K562 (cell line): ENCODE data around the gene TMED4. TPM values are rescaled to one million over a fixed set of nuclear protein-coding genes. Genes with fewer than 3 reads are reported as not detected.

Experiments used
- ARHGAP35 ChIP-seq: fragments of 450-650 bp; IDR thresholded peaks from 2 replicates; pipeline ENCODE4 v1.6.1; 2018; ENCODE audit not compliant: partially characterized antibody
- ARNT ChIP-seq, 2 experiments: fragments of 450-650 bp; IDR thresholded peaks; 2 replicates each; pipeline ENCODE4 v1.6.1; 2016; ENCODE audit warnings: mild to moderate bottlenecking in 1 of 2
- HMG20A ChIP-seq: fragments of 450-650 bp; formaldehyde crosslinking; conservative IDR thresholded peaks from 2 replicates; pipeline ENCODE4 v1.4.0; 2020; ENCODE audit warnings: mild to moderate bottlenecking, mixed read lengths
- IRF2 ChIP-seq: sonication (generic); formaldehyde crosslinking; IDR thresholded peaks from 2 replicates; pipeline ENCODE4 v1.8.1; 2022; ENCODE audit warnings: mild to moderate bottlenecking, missing genetic modification reagents
- MYNN ChIP-seq, 2 experiments: sonication (generic); formaldehyde crosslinking in 1 of 2; IDR thresholded peaks; 2 replicates each; pipeline versions ENCODE4 v1.5.0 to v1.6.1; 2016 to 2020; ENCODE audit warnings: antibody characterized with exemption in 1 of 2, missing genetic modification reagents in 1 of 2
- OTX1 ChIP-seq: fragments of 450-650 bp; formaldehyde crosslinking; IDR thresholded peaks from 2 replicates; pipeline ENCODE4 v1.4.0; 2022; ENCODE audit warnings: mild to moderate bottlenecking
- POLR2B ChIP-seq: fragments of 450-650 bp; IDR thresholded peaks from 2 replicates; pipeline ENCODE4 v1.6.1; 2018; ENCODE audit warnings: low read depth; ENCODE audit not compliant: partially characterized antibody
- TEAD2 ChIP-seq: fragments of 450-650 bp; IDR thresholded peaks from 2 replicates; pipeline ENCODE4 v1.6.1; 2016; ENCODE audit warnings: missing genetic modification characterization, control low read depth, missing compliant biosample characterization
- ZFX ChIP-seq: sonication (generic); formaldehyde crosslinking; IDR thresholded peaks from 2 replicates; pipeline ENCODE4 v1.8.0; 2022; ENCODE audit warnings: mild to moderate bottlenecking, missing genetic modification reagents, moderate library complexity
- ZNF184 ChIP-seq: sonication (generic); formaldehyde crosslinking; IDR thresholded peaks from 2 replicates; pipeline ENCODE4 v1.5.0; 2020; ENCODE audit warnings: missing genetic modification reagents
- ZNF274 ChIP-seq: IDR thresholded peaks from 2 replicates; pipeline ENCODE4 v1.6.1; 2011; ENCODE audit warnings: low read depth, mild to moderate bottlenecking, low read length, moderate library complexity, borderline replicate concordance
- ZNF589 ChIP-seq: fragments of 200-800 bp; sonication (Bioruptor generic); IDR thresholded peaks from 2 replicates; pipeline ENCODE4 v1.6.1; 2016; ENCODE audit warnings: low read depth, missing genetic modification characterization, missing compliant biosample characterization
- ZNF707 ChIP-seq: fragments of 250-450 bp; sonication (Bioruptor Pico); conservative IDR thresholded peaks from 2 replicates; pipeline ENCODE4 v1.8.0; 2022; ENCODE audit warnings: inconsistent platforms, mild to moderate bottlenecking, moderate library complexity
- ZNF77 ChIP-seq: fragments of 250-450 bp; sonication (Bioruptor Pico); IDR thresholded peaks from 2 replicates; pipeline ENCODE4 v1.5.0; 2020
- polyA plus RNA-seq, 8 experiments: library from polyadenylated mRNA; depleted of rRNA in 4 of 8; stranded (reverse) in 5 of 8; unstranded in 3 of 8; fragments of >200 nt; fragmentation: Nextera tagmentation in 2 of 8; fragmentation: Illumina TruSeq in 1 of 8; extraction: Ambion mirVana in 2 of 8; extraction: Trizol in 1 of 8; gene quantifications; 2 replicates each; pipeline versions ENCODE4 v1.2.1 to v1.2.3, GENCODE V29; 2011 to 2014; ENCODE audit warnings: inconsistent platforms in 1 of 8, missing spikeins in 1 of 8
- total RNA-seq, 7 experiments: library from RNA; depleted of rRNA in 6 of 7; stranded (reverse); fragments of >200 nt in 6 of 7; fragmentation: Illumina TruSeq in 2 of 7; extraction: Trizol in 2 of 7; gene quantifications; 2 replicates each; pipeline versions ENCODE4 v1.2.1 to v1.2.3, GENCODE V29; 2011 to 2021; ENCODE audit warnings: low replicate concordance in 1 of 7
- TF ChIP-seq, protein P1 (sequence below): sonication (generic); formaldehyde crosslinking; IDR thresholded peaks from 2 replicates; pipeline ENCODE4 v1.4.0; 2020; ENCODE audit warnings: mild to moderate bottlenecking, missing genetic modification reagents
- TF ChIP-seq, protein P2 (sequence below): fragments of 200-400 bp; formaldehyde crosslinking; IDR thresholded peaks from 2 replicates; pipeline ENCODE4 v1.6.1; 2017; ENCODE audit warnings: mild to moderate bottlenecking, low read depth, low read length, moderate library complexity
- TF ChIP-seq, protein P3 (sequence below): sonication (generic); IDR thresholded peaks from 2 replicates; pipeline ENCODE4 v1.6.1; 2016
- TF ChIP-seq, protein P4 (sequence below): fragments of 250-450 bp; sonication (Bioruptor Pico); IDR thresholded peaks from 2 replicates; pipeline ENCODE4 v1.4.0; 2020; ENCODE audit warnings: borderline replicate concordance

The TMED4 gene
- total and polyA plus RNA-seq, 9 of the 15 experiments (the other 6 are each of a cell fraction or from before 2014, with no cell fraction given) = 20.3 to 64.0 (median 42.1) TPM

DNA sequence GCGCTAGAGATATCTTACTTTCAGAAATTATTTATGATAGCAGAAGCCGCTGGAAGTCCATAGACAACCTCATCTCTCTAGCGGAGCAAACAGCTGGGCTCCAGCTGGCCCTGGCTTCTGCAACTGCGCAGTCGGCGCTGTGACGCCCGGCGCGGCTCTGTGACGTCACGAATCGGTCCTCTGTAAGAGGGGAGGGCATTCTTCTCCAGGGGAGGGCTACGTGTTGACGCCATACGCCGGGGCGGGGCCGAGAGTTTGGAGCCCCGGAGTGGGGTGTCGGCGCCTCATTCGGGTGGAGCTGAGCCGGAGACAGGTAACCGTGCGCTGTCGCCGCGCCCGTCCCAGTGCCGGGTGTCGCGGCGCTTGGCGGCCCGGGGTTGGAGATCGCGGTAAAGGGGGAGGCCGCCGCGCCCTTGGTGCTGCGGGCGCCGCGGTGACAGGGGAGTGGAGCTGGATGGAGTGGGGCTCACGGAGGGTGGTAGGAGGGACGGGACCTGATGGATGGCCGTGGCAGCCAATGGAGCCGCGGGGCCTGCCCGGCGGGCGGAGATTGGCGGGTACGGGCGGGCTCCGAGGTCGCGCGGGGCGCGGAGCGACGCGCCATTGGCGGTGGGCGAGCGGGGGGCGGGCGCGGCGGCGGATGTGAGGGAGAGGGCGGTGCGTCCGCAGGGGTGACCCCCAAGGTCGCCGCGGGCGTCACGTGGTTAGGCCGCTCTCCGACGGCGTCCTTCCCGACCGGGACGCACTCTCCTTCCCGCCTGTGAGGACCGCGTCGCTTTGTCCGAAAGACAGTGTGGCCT is 24.5 kb upstream of the TMED4 start, which contains the start of gene OGDH (continued):
- TF ChIP-seq, protein P1, sequence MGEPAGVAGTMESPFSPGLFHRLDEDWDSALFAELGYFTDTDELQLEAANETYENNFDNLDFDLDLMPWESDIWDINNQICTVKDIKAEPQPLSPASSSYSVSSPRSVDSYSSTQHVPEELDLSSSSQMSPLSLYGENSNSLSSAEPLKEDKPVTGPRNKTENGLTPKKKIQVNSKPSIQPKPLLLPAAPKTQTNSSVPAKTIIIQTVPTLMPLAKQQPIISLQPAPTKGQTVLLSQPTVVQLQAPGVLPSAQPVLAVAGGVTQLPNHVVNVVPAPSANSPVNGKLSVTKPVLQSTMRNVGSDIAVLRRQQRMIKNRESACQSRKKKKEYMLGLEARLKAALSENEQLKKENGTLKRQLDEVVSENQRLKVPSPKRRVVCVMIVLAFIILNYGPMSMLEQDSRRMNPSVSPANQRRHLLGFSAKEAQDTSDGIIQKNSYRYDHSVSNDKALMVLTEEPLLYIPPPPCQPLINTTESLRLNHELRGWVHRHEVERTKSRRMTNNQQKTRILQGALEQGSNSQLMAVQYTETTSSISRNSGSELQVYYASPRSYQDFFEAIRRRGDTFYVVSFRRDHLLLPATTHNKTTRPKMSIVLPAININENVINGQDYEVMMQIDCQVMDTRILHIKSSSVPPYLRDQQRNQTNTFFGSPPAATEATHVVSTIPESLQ = no peak; the same call in 1 of the 2 replicates
- TF ChIP-seq ZNF274 (no peak), OTX1 (peak; percentile 92), TEAD2 (tag) (no peak), HMG20A (CRISPR knock-in tag) (no peak), POLR2B (peak; percentile 98), ZNF589 (no peak), ARHGAP35 (no peak), ZFX (peak; percentile 82), MYNN (IDR thresholded peaks at IDR 0.05) (peak; percentile 77; the same call in 1 of the 2 replicates), MYNN (CRISPR knock-in tag; IDR thresholded peaks at IDR 0.05) (no peak), ZNF707 (CRISPR knock-in tag) (peak; percentile 100), IRF2 (CRISPR knock-in tag) (no peak), ARNT (IDR thresholded peaks at IDR 0.05) (peak in 1 of 2 experiments; percentile 48; a peak in 1 of 4 replicates), ZNF184 (no peak), ZNF77 (CRISPR knock-in tag) (no peak)
- TF ChIP-seq, protein P2, sequence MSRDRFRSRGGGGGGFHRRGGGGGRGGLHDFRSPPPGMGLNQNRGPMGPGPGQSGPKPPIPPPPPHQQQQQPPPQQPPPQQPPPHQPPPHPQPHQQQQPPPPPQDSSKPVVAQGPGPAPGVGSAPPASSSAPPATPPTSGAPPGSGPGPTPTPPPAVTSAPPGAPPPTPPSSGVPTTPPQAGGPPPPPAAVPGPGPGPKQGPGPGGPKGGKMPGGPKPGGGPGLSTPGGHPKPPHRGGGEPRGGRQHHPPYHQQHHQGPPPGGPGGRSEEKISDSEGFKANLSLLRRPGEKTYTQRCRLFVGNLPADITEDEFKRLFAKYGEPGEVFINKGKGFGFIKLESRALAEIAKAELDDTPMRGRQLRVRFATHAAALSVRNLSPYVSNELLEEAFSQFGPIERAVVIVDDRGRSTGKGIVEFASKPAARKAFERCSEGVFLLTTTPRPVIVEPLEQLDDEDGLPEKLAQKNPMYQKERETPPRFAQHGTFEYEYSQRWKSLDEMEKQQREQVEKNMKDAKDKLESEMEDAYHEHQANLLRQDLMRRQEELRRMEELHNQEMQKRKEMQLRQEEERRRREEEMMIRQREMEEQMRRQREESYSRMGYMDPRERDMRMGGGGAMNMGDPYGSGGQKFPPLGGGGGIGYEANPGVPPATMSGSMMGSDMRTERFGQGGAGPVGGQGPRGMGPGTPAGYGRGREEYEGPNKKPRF = no peak
- TF ChIP-seq, protein P3, sequence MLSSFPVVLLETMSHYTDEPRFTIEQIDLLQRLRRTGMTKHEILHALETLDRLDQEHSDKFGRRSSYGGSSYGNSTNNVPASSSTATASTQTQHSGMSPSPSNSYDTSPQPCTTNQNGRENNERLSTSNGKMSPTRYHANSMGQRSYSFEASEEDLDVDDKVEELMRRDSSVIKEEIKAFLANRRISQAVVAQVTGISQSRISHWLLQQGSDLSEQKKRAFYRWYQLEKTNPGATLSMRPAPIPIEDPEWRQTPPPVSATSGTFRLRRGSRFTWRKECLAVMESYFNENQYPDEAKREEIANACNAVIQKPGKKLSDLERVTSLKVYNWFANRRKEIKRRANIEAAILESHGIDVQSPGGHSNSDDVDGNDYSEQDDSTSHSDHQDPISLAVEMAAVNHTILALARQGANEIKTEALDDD = no peak
- TF ChIP-seq, protein P4, sequence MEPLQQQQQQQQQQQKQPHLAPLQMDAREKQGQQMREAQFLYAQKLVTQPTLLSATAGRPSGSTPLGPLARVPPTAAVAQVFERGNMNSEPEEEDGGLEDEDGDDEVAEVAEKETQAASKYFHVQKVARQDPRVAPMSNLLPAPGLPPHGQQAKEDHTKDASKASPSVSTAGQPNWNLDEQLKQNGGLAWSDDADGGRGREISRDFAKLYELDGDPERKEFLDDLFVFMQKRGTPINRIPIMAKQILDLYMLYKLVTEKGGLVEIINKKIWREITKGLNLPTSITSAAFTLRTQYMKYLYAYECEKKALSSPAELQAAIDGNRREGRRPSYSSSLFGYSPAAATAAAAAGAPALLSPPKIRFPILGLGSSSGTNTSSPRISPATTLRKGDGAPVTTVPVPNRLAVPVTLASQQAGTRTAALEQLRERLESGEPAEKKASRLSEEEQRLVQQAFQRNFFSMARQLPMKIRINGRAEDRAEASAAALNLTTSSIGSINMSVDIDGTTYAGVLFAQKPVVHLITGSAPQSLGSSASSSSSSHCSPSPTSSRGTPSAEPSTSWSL (CRISPR knock-in tag) = no peak
